SK-N-MC (cell line): ENCODE results near the gene CPNE5.

ENCODE experiments used
- EZH2 ChIP-seq: fragments of 200-600 bp; sonication (generic); IDR thresholded peaks from one replicate; pipeline ENCODE4 v1.6.1; 2017; ENCODE audit warnings: antibody characterized with exemption
- POLR2AphosphoS5 ChIP-seq: IDR thresholded peaks from 2 replicates; pipeline ENCODE4 v1.6.1; 2012; ENCODE audit warnings: mild to moderate bottlenecking, low read depth, low read length, borderline replicate concordance

DNA sequence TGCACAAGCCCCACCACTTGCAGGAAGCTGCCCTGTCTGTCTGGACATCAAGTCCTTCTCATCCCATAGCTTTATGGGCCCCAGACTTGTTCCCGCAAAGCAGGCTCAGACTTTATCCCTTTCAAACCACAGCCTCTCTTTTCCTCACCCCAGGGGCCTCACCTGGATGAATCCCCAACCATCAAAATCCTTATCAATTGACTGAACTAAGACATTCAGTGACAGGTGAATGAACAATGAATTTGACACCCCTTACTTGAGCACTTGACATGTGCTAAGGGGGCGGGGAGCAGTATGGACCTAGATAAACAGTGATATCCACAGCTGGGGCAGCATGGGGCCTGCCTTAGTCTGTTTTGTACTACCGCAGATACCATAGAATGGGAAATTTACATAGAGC lies 136.6 kb downstream of the CPNE5 start:
- TF ChIP-seq POLR2AphosphoS5 (no peak), EZH2 (no peak)
